HG03469 (cell line): ENCODE results near the gene CD81.

ENCODE experiments used
- ATAC-seq: cut with Tn5 transposase; IDR thresholded peaks from one replicate; pipeline ENCODE4 v1.9.1; 2021; ENCODE audit warnings: mild to moderate bottlenecking, moderate library complexity, moderate number of reproducible peaks; ENCODE audit not compliant: unreplicated experiment

CD81 gene

DNA sequence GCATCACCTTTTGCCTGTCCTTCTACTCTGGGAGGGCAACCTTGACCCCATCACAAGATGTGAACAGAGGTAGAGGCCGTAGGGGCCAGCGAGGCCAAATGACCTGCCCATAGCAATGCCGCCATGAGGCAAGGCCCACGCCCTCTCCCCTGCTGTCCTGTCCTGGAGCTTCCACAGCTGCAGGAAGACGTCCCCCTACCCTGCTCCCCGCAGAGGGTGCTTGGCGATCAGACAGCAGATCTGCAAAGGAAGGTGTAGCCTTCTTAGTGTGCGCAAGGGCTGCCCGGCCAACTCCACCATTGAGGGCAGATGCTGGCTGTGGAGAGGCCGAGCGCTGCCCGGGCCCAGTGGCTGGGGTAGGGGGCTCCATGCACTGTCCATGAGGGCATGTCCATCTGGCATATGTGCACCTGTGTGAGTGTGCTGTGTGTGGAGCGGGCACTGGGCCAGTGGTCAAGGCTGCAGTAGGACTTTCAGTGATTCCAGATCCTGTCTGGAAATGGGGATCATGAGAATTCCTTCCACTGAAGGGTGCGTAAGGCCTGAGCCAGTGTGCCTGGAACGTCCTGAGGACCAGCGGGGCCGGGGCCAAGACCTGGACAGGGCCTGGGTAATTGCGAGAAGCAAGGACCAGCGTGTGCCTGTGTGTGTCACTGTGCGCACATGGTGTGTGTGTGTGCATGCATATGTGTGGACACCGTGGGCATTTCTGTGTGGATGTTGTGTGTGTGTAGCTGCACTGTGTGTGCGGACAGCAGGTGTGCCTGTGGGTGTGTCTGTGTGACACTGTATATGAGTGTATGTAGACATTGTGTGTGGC, 56.2 kb downstream of the CD81 start:
- ATAC-seq = no peak

DNA sequence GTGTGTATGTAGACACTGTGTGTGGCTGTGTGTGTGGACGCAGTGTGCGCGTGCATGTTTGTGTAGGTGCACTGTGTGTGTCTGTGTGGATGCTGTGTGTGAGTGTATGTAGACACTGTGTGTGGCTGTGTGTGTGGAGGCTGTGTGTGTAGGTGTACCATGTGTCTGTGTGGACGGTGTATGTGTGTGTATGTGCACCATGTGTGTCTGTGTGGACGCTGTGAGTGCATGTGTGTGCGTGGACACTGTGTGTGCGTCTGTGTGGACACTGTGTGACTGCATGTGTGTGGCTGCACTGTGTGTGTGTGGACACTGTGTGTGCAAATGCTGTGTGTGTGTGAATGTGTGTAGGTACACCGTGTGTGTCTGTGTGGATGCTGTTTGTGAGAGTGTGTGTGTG, 56.9 kb downstream of the CD81 start:
- ATAC-seq = no peak

GRCh38 chr11:2434506-2435255, 57.6 kb downstream of the CD81 start:
- no peak for ATAC-seq

- no peak for ATAC-seq
These were observed 58.3 kb downstream of the CD81 start for GRCh38 chr11:2435288-2436012.

DNA sequence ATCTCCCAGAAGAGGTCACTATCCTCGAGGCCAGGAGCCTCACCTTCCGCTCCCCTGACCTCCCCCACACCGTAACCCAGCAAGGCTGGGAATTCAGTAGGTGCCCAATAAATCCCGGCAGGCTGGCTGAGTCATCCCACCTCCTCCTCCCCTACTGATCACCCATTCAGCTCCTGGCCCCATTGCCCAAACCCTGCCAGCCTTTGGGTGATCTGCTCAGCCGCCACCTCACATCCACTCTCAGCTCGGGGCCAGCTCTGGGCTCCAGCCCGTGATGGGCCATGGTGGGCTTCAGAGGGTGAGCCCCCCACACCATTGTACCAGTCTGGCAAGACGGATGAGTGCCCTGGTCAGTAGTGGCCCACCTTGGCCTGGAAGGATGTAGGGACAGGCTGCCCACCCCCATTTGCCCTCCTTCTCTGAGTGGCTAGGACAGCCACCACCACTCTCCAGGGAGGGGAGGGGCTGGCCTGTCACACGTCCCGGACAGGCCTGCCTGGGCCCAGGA, 59.0 kb downstream of the CD81 start:
- ATAC-seq = no peak

DNA sequence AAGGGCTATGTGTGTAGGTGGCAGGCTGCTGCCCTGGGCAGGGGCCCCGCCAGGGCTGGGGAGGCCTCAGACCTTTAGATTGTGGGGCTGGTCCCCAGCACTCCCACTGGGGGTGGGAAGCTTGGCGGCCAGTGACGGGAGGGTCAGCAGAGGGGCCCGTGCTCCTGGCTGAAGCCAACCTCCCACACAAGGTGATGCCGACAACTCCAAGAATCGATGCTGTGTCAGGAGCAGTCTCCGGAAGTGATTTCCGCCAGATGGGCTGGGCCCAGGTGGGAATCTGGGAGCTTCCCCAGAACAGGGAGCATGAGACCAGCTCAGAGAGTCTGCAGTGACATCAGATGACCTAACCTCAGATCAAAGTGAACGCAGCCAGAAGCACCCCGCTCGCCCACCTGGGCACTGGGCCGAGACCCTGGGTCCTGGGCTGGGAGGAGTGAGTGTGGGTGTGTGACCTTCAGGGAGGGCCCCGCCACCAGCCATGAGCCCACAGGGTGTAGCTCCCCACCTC, 59.5 kb downstream of the CD81 start:
- no peak for ATAC-seq

- no peak for ATAC-seq
These were observed 60.4 kb downstream of the CD81 start for GRCh38 chr11:2437516-2437915.

DNA sequence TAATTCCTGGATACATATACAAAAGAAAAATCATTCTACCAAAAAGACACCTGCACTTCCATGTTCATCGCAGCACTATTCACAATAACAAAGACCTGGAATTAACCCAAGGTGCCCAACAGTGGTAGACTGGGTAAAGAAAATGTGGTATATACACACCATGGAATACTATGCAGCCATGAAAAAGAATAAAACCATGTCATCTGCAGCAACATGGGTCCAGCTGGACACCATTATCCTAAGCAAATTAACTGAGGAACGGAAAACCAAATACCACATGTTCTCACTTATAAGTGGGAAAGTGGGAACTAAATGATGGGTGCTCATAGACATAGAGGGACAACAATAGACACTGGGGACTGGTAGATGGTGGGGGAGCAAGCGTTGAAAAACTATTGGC, 62.7 kb downstream of the CD81 start:
- ATAC-seq = no peak

DNA sequence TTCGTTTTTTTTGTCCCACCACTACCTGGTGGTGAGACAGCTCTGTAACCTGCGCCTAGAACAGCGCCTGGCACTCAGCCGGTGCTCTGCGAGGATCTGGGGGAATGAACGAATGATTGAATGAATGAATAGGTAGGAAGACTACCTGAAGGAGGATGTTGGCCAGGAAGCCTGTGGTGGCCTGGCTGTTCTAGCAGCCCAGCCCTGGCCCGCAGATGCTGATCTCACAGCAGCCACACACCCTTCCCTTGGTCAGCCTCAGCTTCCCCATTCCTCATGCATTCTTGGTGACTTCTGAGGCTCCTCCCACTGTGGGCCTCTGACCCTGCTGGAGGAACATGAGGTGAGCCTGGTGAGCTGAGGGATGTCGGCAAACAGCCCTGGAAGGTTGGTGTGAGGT, 63.5 kb downstream of the CD81 start:
- no peak for ATAC-seq

GRCh38 chr11:2441171-2441570, 64.1 kb downstream of the CD81 start:
- no peak for ATAC-seq

- ATAC-seq = no peak
These were observed 65.5 kb downstream of the CD81 start for GRCh38 chr11:2442589-2442988.

- ATAC-seq = no peak
These were observed 66.3 kb downstream of the CD81 start for GRCh38 chr11:2443406-2443805.

DNA sequence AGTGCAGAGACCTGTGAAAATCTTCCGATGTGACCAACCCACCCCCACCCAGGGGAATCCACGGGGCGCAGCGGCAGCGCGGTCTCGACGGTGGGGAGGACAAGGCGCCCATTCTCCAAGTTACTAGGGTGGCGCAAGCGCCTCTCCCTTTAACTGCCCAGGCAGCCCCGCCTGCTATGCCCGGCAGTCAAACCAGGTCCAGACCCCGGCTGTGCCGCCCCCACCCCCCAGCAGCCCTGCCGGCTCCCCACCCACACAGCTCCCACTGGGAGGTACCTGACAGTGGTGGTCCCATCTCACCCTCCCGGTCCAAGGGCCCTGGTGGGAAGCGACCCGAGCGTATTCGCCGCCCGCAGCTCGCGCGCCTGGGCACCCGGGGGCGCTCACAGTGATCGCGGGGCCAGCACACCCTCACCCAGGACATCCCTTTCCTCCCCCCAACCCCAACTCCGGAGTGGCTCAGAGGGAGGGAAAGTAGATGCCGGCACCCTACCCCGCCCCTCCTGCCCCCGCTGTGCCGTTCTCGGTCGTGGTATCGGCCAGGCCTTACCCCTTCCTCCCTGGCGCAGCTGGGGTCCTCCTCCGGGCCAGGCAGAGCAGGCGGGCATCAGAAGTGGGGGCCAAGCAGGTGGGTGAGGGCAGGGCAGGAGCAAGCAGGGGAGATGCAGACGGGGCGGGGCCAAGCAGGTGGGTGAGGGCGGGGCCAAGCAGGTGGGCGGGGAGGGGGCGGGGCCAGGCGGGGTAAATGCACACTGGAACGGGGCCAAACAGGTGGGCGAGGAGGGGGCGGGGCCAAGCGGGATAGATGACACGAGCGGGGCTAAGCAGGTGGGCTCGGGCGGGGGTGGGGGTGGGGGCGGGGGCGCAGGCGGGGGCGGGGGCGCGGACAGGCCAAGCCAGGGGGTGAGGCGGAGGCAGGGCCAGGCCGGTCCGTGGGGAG, 67.0 kb downstream of the CD81 start, which contains the start of gene TRPM5:
TRPM5 (minus strand) TSS at position 634 of the 940 bp plus-strand sequence. CDS start 21,478 bp downstream, outside the sequence.
- ATAC-seq = no peak

DNA sequence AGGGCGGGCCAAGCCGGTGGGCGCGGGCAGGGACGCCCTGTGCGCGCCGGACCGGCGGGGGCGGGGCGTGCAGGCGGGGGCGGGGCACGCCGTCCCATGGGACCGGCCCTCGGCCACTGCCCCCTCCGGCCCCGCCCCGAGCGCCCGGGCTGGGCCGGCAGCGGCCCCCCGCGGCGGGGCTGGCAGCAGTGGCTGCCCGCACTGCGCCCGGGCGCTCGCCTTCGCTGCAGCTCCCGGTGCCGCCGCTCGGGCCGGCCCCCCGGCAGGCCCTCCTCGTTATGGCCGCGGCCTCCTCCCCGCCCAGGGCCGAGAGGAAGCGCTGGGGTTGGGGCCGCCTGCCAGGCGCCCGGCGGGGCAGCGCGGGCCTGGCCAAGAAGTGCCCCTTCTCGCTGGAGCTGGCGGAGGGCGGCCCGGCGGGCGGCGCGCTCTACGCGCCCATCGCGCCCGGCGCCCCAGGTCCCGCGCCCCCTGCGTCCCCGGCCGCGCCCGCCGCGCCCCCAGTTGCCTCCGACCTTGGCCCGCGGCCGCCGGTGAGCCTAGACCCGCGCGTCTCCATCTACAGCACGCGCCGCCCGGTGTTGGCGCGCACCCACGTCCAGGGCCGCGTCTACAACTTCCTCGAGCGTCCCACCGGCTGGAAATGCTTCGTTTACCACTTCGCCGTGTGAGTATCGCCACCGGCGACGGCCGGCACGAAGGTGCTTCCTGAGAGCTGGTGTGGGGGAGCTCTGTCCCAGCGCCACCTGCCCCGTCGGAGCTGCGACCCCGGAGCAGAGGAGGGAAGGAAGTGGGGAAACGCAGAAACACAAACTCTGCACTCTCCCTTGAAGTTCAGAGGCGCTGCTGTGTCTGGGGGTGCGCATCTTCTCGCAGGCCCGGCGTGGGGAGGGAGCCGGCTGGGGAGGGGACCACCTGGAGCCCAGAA, 68.0 kb downstream of the CD81 start, which contains the start of gene KCNQ1:
KCNQ1 (plus strand) TSS at position 188 of the 925 bp plus-strand sequence; CDS start at position 279, 91 bp downstream.
- no peak for ATAC-seq

- no peak for ATAC-seq
These were observed 68.8 kb downstream of the CD81 start for GRCh38 chr11:2445746-2446551.

DNA sequence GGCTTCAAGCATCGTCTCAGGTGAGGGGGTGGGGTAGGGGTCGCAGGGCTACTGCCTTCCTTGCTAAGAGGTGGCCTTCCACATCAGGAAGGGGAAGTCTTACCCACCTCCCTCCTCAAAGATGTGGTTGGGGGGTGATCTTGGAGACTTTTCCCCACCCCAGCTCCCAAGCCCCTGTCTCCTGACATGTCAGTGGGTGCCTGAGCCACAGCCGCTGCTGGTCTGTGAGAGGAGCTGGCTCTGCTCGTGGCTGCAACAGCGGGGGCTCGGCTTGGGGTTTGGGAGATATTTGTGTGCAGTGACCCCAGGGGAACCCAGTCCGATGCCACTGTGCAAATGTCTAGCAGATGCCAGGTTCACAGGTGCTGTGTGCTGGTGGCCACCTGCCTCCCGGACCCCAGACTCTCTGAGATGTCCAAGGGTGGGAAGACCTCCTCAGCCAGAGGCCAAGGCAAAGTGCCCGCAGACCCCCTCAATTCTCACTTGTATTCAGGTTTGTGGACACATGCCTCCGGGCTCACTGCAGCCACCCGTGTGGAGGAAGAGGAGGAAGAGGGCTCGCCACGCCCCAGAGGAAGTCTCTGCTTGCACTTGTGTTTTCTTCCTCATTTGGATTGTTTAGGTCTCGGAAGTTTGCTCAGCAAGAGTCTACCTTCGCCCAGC, 69.6 kb downstream of the CD81 start:
- no peak for ATAC-seq
